ENCODE data around the gene TNFRSF11A.

TNFRSF11A gene

GRCh38 chr18:62386091-62386490 lies 61.0 kb downstream of the TNFRSF11A start:
- TF ChIP-seq CTCF (IDR thresholded peaks at IDR 0.05; ENCODE audit: insufficient read depth, low read depth, low read length, missing control alignments), result no peak
- DNase-seq (ENCODE audit: low read depth), result no peak

GRCh38 chr18:62386601-62387000 lies 61.5 kb downstream of the TNFRSF11A start:
- H3K4me3 ChIP-seq (ENCODE audit: low read length), result no peak overlapping the region
- no peak for TF ChIP-seq CTCF (IDR thresholded peaks at IDR 0.05; ENCODE audit: insufficient read depth, low read depth, low read length, missing control alignments)
- DNase-seq (ENCODE audit: low read depth), result no peak

More at GRCh38 chr18:62386091-62386490, 61.0 kb downstream of the TNFRSF11A start:
- no peak overlapping the region for H3K4me3 ChIP-seq (ENCODE audit: low read length)

GRCh38 chr18:62387257-62387656 lies 62.1 kb downstream of the TNFRSF11A start:
- no peak for DNase-seq (ENCODE audit: low read depth)
- no peak for TF ChIP-seq CTCF (IDR thresholded peaks at IDR 0.05; ENCODE audit: insufficient read depth, low read depth, low read length, missing control alignments)
- H3K4me3 ChIP-seq (ENCODE audit: low read length), result no peak overlapping the region

GRCh38 chr18:62388855-62389760 lies 64.0 kb downstream of the TNFRSF11A start:
- TF ChIP-seq CTCF (IDR thresholded peaks at IDR 0.05; ENCODE audit: insufficient read depth, low read depth, low read length, missing control alignments), result no peak
- peak; percentile 86 for DNase-seq (ENCODE audit: low read depth)
- no peak overlapping the region for H3K4me3 ChIP-seq (ENCODE audit: low read length)

- TF ChIP-seq CTCF (IDR thresholded peaks at IDR 0.05; ENCODE audit: insufficient read depth, low read depth, low read length, missing control alignments), result no peak
- H3K4me3 ChIP-seq (ENCODE audit: low read length), result no peak overlapping the region
- peak; percentile 38 for DNase-seq (ENCODE audit: low read depth)
Measured at GRCh38 chr18:62389761-62390481, 64.8 kb downstream of the TNFRSF11A start.

- no peak overlapping the region for H3K4me3 ChIP-seq (ENCODE audit: low read length)
- TF ChIP-seq CTCF (IDR thresholded peaks at IDR 0.05; ENCODE audit: insufficient read depth, low read depth, low read length, missing control alignments), result no peak
- DNase-seq (ENCODE audit: low read depth), result no peak
Measured at GRCh38 chr18:62394006-62394763, 69.1 kb downstream of the TNFRSF11A start.

Data from epithelial cell of esophagus (primary cell).